ENCODE measurements around the gene PRSS53. TPM values are rescaled to one million over a fixed set of nuclear protein-coding genes. Genes with fewer than 3 reads are reported as not detected.

The PRSS53 gene
- total RNA-seq, 1 experiment from 2014 or later, result 2.8 TPM

DNA sequence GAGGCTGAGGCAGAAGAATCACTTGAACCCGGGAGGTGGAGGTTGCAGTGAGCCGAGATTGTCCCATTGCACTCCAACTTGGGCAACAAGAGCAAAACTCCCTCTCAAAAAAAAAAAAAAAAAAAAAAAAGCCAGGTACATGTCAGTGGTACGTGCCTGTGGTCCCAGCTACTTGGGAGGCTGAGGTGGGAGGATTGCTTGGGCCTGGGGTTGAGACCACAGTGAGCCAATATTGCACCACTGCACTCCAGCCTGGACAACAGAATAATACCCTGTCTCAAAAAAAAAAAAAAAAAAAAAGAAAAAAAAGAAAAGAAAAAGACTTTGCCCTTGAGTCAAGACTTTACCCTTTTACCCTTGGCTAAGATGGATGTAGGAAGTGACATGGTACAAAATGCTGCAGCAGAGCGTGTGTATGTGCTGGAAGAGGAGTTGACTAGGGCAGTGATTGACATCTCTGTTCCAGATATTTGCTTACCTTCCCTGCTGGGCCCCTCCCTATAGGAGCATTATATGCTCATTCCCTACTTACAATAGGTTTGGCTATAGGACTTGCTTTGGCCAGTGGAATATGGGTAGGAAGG lies 44.8 kb downstream of the PRSS53 start:
- Mint-ChIP-seq H3K4me1 (peaks cover 0 to 7% of the 10 kb centered on the region in 2 experiments; a peak in 1 of 4 replicates), H3K4me3 (no peak overlapping the region), H3K27me3 (ENCODE audit: low read depth) (peaks cover 3% of the 10 kb centered on the region; the same call in 1 of the 2 replicates), H3K9me3 (no peaks in the 10 kb centered on the region), H3K36me3 (ENCODE audit: insufficient read depth in 1 of 3, low read depth in 3 of 3) (peaks cover 0 to 6% (median 2%) of the 10 kb centered on the region in 3 experiments; a peak in 3 of 7 replicates), H3K27ac (no peak overlapping the region)
- no peak for DNase-seq
- no peak overlapping the region for H2AK5ac ChIP-seq (ENCODE audit: insufficient read length, low read length)
- no peak overlapping the region for H3K27ac ChIP-seq (ENCODE audit: insufficient read length, low read depth, low read length)
- H3T11ph ChIP-seq (ENCODE audit: low read length), result no peak overlapping the region
- no peak overlapping the region for H2BK5ac ChIP-seq (ENCODE audit: insufficient read length, low read length)
- H3K23ac ChIP-seq (ENCODE audit: insufficient read length, low read depth, low read length), result no peak overlapping the region
- no peak overlapping the region for H4K5ac ChIP-seq (ENCODE audit: insufficient read length, low read depth, low read length)
- H3K56ac ChIP-seq (ENCODE audit: insufficient read length, low read depth, low read length), result no peak overlapping the region
- H4K91ac ChIP-seq (ENCODE audit: insufficient read length, low read depth, low read length), result no peak overlapping the region
- no peak for TF ChIP-seq CTCF (conservative IDR thresholded peaks at IDR 0.05)
- H3K4me2 ChIP-seq (ENCODE audit: insufficient read depth, insufficient read length, low read length), result no peak overlapping the region
- H2BK120ac ChIP-seq (ENCODE audit: low read depth, low read length, poor library complexity, severe bottlenecking), result no peak overlapping the region
- H3K27me3 ChIP-seq (ENCODE audit: insufficient read depth, low read length), result no peaks in the 10 kb centered on the region
- no peaks in the 10 kb centered on the region for H3K9me3 ChIP-seq (ENCODE audit: control insufficient read depth, low read depth, low read length)
- H4K20me1 ChIP-seq (ENCODE audit: control insufficient read depth, insufficient read depth, insufficient read length), result no peaks in the 10 kb centered on the region
- H3K9ac ChIP-seq (ENCODE audit: extremely low read depth, insufficient read length, low read length), result no peak overlapping the region
- no peaks in the 10 kb centered on the region for H3K79me2 ChIP-seq (ENCODE audit: insufficient read depth, low read length)
- H3K4ac ChIP-seq (ENCODE audit: low read depth, low read length), result no peak overlapping the region
- H3K79me1 ChIP-seq (ENCODE audit: insufficient read depth, low read depth, low read length, poor library complexity, severe bottlenecking), result no peaks in the 10 kb centered on the region
- peaks cover 5% of the 10 kb centered on the region for H3K23me2 ChIP-seq (ENCODE audit: insufficient read length, low read depth, low read length, poor library complexity, severe bottlenecking)
- H3K14ac ChIP-seq (ENCODE audit: insufficient read depth, low read length), result no peak overlapping the region
- H4K8ac ChIP-seq (replicated peaks; ENCODE audit: insufficient read length, low read depth, low read length), result no peak overlapping the region
- no peak overlapping the region for H2AFZ ChIP-seq (ENCODE audit: low read length)
- H2BK15ac ChIP-seq (ENCODE audit: low read depth, low read length), result no peak overlapping the region
- H3K4me1 ChIP-seq (ENCODE audit: insufficient read depth, low read length), result no peaks in the 10 kb centered on the region
- no CpG with 5 or more reads among the region's 4 CpGs for WGBS (ENCODE audit: extremely low coverage, insufficient read length, low lambda C conversion rate)
- H2BK20ac ChIP-seq (ENCODE audit: low read depth, low read length, poor library complexity, severe bottlenecking), result no peak overlapping the region
- no peak overlapping the region for H3K18ac ChIP-seq (ENCODE audit: insufficient read length, low read depth, low read length)
- H2BK12ac ChIP-seq (ENCODE audit: insufficient read length, low read depth, low read length), result no peak overlapping the region

Data from H9 (cell line).